SK-N-DZ (cell line): Measurements from ENCODE around the gene C14orf132.

Experiments
- DNase-seq: peaks from one replicate; pipeline ENCODE4 v3.0.0-alpha.2; 2015; ENCODE audit warnings: low spot score

C14orf132 gene

DNA sequence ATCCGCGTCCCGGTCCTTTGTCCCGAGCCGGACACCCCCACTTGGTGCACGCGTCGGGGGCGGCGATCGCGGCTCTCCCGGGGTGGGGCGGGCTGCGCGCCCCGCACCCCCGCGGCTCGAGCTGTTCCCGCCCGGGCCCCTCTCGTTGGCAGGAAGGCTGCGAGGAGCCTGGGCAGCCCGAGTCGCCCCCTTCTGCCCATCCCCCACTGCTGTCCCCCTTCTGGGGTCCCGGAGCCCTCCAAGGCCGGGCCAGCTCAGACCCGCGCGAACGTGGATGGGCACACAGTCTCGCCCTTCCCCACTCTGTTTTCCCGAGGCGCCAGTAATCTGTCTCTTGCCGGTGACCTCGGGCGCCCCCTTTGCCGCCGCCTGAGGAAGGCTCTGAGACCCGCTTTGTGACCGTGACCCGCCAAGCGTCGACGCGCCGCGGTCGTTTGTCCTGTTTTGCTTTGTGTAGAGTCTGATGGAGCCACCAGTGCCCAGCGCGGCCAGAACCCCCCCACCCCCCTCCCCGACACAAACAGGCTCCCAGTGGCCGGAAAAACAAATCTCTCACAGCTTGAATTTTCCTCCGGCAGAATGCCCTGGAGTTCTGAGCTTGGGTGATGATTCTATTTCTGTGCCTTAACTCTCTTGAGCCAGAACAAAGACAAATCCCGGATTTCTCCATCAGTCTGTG is 610 bp downstream of the C14orf132 start:
- DNase-seq = peak; percentile 33

DNA sequence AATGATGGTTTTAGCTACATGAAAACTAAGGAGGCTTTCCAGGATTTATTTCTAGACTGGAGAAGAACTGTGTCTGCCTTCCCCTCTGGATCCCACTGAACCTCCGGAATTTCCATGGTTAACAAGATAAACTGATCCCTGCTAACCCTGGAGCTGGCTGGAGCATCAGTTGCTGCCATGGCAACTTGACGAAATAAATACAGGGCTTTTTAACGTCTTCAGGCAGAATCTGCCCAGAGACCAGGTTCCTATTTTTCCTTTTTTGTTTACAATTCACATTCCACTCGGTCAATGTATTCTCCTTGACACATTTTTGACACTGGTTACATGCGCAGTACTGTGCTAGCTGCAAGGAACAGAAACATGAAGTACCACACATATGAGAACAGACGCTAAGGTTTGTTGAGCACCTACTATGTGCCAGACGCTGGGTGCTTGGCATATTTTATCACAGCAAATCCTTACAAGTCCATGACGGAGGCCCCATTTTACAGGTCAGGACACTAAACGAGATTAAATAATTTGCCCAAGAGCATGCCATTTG is 1.7 kb downstream of the C14orf132 start:
- DNase-seq = no peak

DNA sequence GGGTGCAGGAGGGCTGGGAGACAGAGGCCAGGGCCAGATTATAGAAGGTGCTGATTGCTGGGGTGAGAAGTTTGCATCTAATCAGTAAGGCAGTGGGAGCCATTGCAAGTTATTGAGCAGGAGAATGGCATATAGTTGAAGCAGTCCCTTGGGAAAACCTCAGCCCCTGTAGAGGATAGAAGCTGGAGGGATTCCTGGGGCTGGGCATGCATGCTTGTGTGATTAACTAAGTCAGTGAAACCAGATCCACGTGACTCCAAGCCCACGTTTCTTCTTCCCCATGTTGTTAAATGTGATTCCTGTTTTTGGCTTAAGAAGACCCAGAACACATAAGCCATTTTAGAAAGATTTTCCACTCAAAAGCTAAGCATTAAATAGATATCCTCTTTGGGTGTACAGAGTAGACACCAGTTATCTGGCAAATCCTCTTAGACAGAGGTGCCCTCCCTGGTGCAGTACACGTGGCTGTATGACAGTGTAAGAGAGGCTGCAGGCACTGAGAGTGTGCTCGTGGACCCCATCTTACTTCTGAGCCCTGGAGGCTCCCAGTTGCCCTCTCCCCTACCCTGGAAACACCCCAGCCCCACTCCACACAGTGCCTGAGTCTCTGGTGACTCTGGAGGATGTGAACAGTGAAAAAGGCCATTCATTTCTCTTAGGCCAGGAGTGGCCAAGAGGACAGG is 3.2 kb downstream of the C14orf132 start:
- DNase-seq = no peak

DNA sequence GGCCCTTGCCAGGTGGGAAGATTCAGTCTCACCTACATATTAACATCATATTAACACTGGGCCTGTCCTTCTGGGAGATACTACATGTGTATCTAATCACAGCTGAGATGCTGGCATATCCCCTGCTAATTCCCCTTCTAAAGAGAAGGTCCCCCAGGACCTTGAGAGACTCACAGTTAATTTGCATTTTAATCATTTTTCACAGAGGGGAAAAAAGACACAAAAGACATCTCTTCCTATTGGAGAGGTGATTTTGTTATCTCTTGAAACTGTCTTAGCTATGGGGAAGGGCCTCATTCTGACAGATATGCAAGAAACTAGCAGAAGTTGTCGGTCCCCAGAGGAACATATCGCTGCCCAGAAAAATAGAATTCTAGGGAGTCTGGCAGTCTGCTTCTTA is 7.5 kb downstream of the C14orf132 start:
- DNase-seq = no peak

DNA sequence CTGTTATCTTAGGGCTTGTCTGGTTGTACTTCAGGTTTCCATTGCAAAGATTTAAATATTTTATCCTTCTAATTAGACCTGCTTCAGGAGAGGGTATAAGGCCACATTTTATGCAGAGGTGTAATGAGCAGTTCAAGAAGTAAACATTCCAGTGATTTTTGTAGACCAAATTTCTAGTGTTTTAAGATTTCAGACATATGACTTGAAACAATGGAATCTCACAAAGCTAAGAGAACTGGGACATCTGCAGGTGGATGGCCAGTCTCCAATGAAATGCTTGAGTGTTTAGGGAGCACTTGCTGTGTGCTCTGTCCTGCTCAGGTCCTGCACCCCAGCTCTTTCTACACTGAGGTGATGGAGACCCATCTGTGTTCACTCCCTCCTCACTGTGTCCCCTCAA is 7.9 kb downstream of the C14orf132 start:
- no peak for DNase-seq

DNA sequence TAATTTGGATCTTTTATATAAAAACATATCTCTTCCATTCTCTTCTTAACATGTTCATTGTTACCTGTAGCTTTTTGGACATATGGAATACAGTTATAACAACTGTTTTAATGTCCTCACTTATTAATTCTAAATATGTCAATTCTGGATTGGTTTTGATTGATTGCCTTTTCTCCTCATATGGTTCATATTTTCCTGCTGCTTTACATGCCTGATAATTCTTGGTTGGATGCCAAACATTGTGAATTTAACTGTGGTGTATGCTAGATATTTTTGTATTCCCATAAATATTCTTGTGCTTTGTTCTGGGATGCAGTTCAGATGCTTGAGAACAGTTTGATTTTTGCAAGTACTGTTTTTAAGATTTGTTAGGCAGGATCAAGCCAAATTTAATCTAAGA is 10.8 kb downstream of the C14orf132 start:
- no peak for DNase-seq

DNA sequence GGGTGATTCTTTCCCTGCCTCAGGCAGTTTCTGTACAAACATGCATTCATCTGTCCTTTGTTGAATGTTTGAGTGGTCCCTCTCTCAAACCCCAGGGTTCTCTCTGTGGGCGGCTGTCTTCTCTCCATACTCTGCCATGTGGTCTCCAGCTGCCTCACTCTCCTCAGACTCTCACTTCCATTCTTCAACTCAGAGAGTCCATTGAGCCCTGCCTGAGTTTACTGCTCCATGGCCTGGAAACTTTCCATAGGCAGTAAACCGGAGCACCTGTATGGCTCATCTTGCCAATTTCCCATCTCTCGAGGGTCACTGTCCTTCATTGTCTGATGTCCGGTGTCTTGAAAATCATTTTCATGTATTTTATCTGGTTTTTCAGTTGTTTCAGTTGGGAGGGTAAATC is 11.3 kb downstream of the C14orf132 start:
- no peak for DNase-seq

DNA sequence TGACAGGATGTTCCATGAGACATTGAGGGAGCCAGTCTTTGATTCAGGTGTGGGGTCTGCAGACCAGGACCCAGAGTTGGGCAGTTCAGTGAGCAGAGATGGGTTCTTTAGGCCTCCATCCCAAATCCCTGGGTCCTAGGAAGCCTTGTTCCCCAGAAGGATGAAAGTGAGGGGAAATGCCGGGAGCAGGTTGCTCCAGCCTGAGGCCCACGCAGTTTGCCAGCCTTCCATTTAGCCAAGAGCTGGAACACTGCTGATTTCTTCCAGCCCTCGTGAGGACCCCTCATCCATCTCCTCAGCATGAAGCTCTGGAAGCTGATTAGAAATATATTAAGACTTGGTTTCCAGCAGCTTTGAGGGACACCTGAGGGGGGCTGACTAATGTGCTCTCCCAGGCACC is 12.1 kb downstream of the C14orf132 start:
- no peak for DNase-seq

DNA sequence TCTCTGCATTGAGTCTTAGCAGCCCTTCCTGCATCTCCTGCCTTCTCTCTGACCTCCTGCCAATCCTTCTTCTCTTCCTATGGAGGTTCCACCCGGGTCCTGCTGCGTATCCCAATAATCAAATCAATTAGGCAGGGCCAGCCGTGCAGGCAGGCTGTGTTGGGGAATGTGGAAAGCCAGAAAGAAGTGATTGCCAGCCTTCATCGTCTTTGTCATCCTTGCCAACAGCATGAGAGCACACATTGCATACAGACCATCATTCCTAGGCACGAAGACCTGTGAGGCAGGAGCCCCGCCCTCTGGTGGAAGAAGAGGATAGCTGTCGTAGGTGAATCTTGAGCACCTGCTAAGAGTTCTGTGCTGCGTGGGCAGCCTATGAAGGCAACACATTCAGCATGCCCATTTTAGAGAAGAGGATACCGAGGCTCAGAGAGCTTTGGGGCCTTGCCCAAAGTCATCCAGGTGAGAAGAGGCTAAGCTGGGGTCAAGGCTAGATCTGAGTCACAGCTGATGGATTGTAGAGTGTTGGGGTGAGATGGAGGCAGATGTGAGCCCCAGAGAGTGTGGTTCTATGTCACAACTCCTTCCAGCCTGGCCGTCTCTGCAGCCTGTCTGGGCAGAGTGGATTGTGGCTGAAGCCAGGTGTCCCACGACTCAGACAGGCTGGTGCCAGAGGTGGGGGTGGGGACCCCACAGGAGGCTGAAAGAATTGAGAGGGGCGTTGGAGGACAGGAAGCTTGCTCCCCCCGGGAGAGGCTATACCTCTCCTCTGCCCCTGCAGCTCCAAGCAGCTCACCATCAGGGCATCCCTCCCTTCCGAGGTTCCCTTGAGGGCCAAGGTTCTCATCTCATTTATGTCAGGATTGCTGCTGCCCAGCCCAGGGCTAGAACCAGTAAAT is 12.7 kb downstream of the C14orf132 start:
- peak; percentile 14 for DNase-seq

DNA sequence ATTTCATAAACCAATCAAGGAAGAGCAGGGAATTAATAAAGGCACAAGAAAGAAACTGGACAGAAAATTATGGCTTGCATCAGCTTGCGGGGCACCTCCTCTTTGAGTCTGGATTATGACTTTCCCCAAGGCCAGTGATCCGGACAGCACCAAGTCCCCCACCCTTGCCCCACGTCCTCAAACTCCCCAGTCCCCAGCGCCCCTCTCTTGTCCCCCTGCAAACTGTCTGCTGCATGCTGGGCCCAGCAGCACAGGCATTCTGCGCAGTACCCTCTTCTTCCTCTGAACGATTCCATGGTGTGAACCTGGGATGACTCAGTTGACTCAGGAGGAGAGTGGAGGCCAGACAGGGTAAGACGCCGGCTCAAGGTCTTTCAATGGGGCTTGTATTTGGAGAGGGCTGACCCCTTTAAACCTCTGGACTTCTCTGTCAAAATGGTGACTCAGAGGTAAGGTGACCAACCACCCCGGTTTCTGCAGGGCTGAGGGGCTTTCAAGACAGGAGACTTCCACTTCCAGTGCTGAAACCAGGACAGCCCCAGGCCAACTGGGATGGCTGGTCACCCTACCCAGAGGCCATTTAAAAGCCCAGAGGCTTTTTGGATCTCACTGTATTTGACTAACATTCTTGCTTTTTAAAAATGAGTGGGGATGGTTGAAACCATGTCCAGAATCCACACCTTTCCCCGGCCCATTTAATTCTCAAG is 13.5 kb downstream of the C14orf132 start:
- DNase-seq = no peak

DNA sequence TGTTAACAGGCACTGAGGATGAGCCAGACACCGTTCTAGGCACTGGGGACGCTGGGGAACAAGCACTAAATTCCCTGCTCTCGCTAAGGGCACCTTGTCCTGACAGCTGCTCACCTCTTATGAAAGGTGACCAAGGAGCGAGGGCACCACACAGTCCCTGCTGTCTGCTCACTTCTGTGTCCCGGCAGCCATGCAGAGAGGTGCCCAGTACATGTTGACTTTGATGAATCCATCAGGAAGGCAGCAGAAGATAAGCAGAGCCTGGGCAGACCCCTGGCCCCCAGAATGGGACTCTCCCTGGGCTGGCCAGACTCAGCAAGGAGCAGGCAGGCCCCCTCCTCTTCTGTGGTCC is 14.1 kb downstream of the C14orf132 start:
- no peak for DNase-seq

DNA sequence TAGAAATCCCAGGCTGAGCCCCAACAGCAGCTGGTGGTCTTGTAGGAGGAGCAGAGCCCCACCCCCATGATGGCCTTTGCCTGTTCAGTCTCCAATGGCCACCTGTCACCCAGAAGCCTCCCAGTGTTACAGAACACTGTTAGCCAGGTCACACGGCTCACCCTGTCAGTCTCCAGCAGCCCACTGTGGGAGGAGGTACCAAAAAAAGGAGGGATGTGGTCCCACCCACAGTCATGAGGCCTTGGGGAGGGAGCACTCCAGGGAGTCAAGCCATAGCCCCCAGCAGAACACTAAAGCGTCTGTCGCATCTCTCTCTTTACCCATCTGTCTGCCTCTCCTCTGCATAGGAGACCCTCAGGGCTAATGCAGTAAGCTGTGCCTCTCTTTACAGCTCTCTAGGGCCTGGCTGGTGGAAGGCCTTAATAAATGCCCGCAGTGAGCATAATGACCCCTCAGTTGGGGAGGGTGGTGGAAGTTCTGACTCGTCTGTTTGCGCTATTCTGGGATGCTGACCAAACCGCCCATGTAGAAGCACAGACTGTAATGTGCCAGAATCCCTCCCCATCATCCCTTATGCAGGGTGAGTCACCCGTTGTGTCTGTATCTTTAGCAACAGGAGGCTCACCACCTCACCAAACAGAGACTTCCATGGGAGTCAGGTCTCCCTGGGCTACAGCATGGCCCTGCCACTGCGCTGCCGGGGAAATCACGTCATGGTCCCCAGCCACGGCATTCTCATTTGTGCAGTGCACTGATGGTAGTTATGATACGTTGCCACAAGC is 14.6 kb downstream of the C14orf132 start:
- no peak for DNase-seq

DNA sequence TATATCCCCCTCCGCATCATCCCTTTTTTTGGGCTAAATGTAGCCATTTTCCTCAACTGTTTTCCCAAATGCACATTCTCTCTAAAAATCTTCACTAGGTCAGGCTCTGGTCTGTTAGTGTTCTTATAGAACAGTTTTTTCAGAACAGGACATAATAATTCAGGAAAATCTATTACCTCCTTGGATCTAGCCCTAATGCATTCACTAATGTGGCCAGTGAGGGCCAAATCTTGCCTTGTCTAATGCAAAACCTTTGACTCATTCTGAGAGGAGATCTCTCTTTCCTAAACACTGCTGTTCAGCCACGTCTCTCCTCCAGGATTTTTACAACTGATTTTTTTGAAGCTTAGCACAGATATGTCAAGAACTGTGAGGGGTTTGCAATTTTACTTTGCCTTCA is 15.5 kb downstream of the C14orf132 start:
- DNase-seq = no peak

DNA sequence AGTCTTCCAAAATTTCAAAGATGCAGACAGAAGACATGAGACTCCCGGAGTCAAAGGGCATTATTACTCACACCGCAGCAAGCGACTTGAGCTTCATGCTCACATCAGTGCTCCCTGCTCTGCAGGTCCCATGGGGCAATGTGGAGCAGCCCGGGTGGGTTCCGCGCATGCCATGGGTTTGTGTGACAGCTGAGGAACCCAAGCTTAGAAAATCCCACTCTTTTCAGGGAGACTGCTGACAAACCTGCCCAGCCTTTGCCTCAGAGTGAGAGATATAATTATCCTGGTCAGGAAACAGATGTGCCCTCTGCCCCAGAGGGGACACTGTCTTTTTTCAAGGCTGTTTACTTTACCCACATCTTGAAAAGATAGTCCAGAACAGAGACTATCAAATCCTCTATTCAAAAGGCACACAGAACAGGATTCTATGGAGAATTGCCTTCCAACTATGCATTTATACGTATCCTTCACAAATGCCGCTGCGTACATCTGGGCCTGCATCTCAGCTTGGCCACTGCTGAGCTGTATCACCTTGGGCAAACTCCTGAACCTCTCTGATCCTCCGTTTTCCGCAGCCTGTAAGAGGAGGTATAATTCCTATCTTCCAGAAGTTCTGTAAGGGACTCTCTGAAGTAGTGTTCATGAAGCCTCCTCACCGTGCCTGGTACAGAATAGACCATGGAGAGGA is 16.0 kb downstream of the C14orf132 start:
- DNase-seq = no peak

DNA sequence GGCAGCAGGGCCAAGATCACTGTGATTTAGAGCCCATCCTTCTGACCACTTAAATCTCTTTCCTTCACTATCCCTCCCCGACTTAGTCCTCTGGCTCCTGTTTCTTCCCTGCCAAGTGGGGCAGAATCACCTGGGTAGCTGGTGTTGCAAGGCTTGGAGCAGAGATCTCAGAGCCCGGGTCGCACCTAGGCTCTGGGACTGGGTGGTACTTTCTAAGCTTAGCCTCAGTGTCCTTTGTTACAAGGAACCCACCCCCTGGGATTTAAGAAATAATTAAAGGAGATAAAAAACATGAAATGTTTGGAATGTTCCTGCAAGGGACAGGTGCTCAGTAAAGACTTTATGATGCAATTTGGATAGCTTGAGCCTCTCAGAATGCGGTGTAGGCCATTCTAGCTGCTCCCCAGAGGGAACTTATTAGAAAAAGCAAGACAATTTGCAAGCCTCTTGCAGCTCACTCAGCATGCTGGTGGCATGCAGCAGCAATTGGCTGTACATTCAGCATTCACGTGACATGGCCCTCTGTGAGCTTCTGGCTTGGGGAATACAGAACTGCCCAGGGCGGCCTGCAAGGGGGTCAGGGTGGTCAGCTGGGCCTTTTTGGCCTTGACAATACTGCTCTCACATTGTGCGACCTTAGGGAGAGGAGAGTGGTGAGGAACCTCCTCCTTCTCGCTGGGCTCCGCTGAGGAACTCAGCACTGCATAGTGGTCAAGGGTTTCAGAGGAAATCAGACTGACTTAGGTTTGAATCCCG is 16.8 kb downstream of the C14orf132 start:
- DNase-seq = no peak

DNA sequence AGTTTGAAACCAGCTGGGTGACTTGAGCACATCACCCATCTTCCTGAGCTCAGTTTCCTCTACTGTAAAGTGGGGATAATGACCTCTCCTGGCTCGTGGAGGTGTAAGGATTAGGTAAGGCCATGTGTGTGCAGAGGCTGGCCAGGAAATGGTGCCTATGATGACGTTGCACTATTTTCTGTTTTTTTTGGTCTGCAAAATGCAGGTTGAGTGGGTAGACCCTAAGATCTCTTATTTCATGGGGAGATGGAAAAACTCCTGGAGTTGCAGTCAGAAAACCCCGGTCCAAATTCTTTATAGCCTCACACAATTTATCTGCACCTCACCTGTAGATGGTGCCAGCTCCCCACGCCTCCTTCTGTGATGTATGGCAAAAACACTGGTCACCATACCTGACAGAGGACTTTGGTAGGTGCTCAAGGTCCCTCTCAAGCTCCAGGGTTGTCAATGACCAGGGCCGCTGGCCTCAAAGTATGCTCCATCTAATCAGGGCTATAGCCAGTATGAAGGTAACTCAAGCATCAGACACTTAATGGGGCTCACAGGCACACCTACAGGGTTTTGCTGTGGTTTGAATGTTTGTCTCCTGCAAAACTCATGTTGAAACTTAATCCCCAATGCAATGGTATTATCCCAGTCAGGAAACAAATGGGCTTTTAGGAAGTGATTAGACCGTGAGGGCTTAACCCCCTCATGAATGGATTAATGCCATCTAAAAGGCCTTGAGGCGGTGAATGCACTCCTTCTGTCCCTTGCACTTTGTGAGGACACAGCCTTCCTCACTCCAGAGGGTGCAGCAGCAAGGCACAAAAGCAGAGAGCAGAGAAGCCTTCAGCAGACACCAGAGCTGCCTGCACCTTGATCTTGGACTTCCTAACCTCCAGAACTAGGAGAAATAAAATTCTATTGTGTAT is 17.6 kb downstream of the C14orf132 start:
- DNase-seq = no peak

DNA sequence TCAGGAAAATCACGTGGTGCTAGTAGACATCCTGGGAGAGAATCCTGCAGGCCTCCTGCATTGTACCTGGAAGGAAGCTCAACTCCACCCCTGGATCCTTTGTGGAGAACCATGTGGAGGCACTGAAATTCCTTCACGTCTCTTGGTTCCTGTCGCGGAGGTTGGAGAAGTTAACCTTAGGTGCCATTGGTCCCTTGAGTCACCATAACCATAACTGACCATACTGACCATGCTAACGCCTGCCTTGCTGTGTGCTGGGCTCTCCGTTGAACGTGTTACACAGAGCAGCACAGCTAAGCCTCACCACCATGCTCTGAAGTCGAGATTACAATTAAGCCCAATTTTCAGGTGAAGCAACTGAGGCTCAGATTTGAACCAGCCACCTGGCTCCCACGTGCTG is 18.6 kb downstream of the C14orf132 start:
- no peak for DNase-seq

DNA sequence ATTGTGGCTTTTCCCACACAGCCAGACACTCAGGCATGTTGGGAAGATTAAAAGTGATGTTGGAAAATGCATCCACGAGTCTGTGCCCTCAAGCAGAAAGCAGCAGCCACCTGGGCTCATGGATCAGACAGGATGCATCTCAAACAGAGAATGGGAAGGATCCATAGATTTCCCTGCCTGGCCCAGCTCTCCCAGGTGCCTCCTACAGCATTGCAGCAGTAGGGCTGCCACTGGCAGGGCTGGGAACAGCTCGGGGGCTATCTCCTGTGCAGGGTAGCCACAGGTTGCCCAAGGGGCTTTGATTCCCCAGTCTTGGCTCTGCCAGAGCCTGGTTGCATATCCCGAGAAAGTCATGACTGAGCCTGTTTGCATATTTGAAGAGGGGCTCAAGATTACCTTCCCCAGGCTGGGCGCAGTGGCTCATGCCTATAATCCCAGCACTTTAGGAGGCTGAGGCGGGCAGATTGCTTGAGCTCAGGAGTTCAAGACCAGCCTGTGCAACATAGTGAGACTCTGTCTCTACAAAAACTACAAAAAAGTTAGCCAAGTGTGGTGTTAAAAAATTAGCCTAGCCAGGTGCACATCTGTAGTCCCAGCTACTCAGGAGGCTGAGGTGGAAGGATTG is 19.5 kb downstream of the C14orf132 start:
- DNase-seq = no peak
